H9 (cell line): Measurements from ENCODE around the gene CCDC30. TPM values are rescaled to one million over a fixed set of nuclear protein-coding genes. Genes with fewer than 3 reads are reported as not detected.
"Not testable (repeated sequence)": the region's sequence is repeated elsewhere in the genome, so short reads cannot be mapped to it uniquely, and the experiment has no call there.

ENCODE experiments used
- DNase-seq: peaks from one replicate; pipeline ENCODE4 v3.0.0-alpha.2; 2017
- H2AFZ ChIP-seq: one replicate; pipeline ENCODE4 v1.6.1; 2013; ENCODE audit warnings: mild to moderate bottlenecking, low read length, control low read depth, moderate library complexity
- H2AK5ac ChIP-seq: 2 replicates; pipeline ENCODE4 v1.6.1; 2013; ENCODE audit warnings: low read length, control low read depth, mixed read lengths; ENCODE audit not compliant: insufficient read length
- H2BK120ac ChIP-seq: one replicate; pipeline ENCODE4 v1.6.1; 2013; ENCODE audit warnings: low read depth, mild to moderate bottlenecking, low read length, control low read depth, inconsistent platforms; ENCODE audit not compliant: poor library complexity, severe bottlenecking
- H2BK12ac ChIP-seq: 2 replicates; pipeline ENCODE4 v1.6.1; 2013; ENCODE audit warnings: low read length, control low read depth, mixed read lengths, low read depth; ENCODE audit not compliant: insufficient read length
- H2BK15ac ChIP-seq: 2 replicates; pipeline ENCODE4 v1.6.1; 2013; ENCODE audit warnings: low read depth, low read length, control low read depth
- H2BK20ac ChIP-seq: one replicate; pipeline ENCODE4 v1.6.1; 2013; ENCODE audit warnings: low read depth, mild to moderate bottlenecking, low read length, control low read depth, inconsistent platforms; ENCODE audit not compliant: poor library complexity, severe bottlenecking
- H2BK5ac ChIP-seq: 2 replicates; pipeline ENCODE4 v1.6.1; 2013; ENCODE audit warnings: low read length, control low read depth, mixed read lengths; ENCODE audit not compliant: insufficient read length
- H3K14ac ChIP-seq: 2 replicates; pipeline ENCODE4 v1.6.1; 2013; ENCODE audit warnings: low read length, control low read depth; ENCODE audit not compliant: insufficient read depth
- H3K18ac ChIP-seq: 2 replicates; pipeline ENCODE4 v1.6.1; 2013; ENCODE audit warnings: low read depth, mild to moderate bottlenecking, mixed read lengths, low read length, control low read depth; ENCODE audit not compliant: insufficient read length
- H3K23ac ChIP-seq: 2 replicates; pipeline ENCODE4 v1.6.1; 2013; ENCODE audit warnings: low read length, control low read depth, mixed read lengths, low read depth; ENCODE audit not compliant: insufficient read length
- H3K23me2 ChIP-seq: 2 replicates; pipeline ENCODE4 v1.6.1; 2013; ENCODE audit warnings: low read depth, mild to moderate bottlenecking, mixed read lengths, low read length, control low read depth; ENCODE audit not compliant: insufficient read length, poor library complexity, severe bottlenecking
- H3K27ac ChIP-seq: 2 replicates; pipeline ENCODE4 v1.5.1; 2013; ENCODE audit warnings: low read length, control low read depth, mixed read lengths, low read depth; ENCODE audit not compliant: insufficient read length
- H3K27me3 ChIP-seq: 2 replicates; pipeline ENCODE4 v1.6.1; 2013; ENCODE audit warnings: low read length, control low read depth, inconsistent platforms; ENCODE audit not compliant: insufficient read depth
- H3K4ac ChIP-seq: 2 replicates; pipeline ENCODE4 v1.6.1; 2013; ENCODE audit warnings: low read depth, mild to moderate bottlenecking, control low read depth, inconsistent platforms, low read length, moderate library complexity
- H3K4me1 ChIP-seq: 2 replicates; pipeline ENCODE4 v1.6.1; 2013; ENCODE audit warnings: low read length, control low read depth, inconsistent platforms; ENCODE audit not compliant: insufficient read depth
- H3K4me2 ChIP-seq: 2 replicates; pipeline ENCODE4 v1.6.1; 2013; ENCODE audit warnings: low read length, control low read depth, mixed read lengths; ENCODE audit not compliant: insufficient read length, insufficient read depth
- H3K56ac ChIP-seq: 2 replicates; pipeline ENCODE4 v1.6.1; 2013; ENCODE audit warnings: low read depth, mild to moderate bottlenecking, mixed read lengths, low read length, control low read depth; ENCODE audit not compliant: insufficient read length
- H3K79me1 ChIP-seq: 2 replicates; pipeline ENCODE4 v1.6.1; 2013; ENCODE audit warnings: low read depth, mild to moderate bottlenecking, moderate library complexity, low read length, control low read depth, inconsistent platforms; ENCODE audit not compliant: insufficient read depth, poor library complexity, severe bottlenecking
- H3K79me2 ChIP-seq: 2 replicates; pipeline ENCODE4 v1.6.1; 2013; ENCODE audit warnings: low read length, control low read depth, inconsistent platforms; ENCODE audit not compliant: insufficient read depth
- H3K9ac ChIP-seq: 2 replicates; pipeline ENCODE4 v1.6.1; 2013; ENCODE audit warnings: low read length, control low read depth, mixed read lengths; ENCODE audit not compliant: insufficient read length; ENCODE audit errors: extremely low read depth
- H3K9me3 ChIP-seq: one replicate; pipeline ENCODE4 v1.6.1; 2013; ENCODE audit warnings: low read depth, low read length, inconsistent platforms; ENCODE audit not compliant: control insufficient read depth
- H3T11ph ChIP-seq: one replicate; pipeline ENCODE4 v1.6.1; 2013; ENCODE audit warnings: mild to moderate bottlenecking, low read length, control low read depth, inconsistent platforms
- H4K20me1 ChIP-seq: one replicate; pipeline ENCODE4 v1.6.1; 2013; ENCODE audit not compliant: control insufficient read depth, insufficient read length, insufficient read depth
- H4K5ac ChIP-seq: 2 replicates; pipeline ENCODE4 v1.6.1; 2013; ENCODE audit warnings: low read depth, mild to moderate bottlenecking, mixed read lengths, low read length, control low read depth; ENCODE audit not compliant: insufficient read length
- H4K8ac ChIP-seq: replicated peaks from 2 replicates; pipeline ENCODE4 v1.6.1; 2013; ENCODE audit warnings: low read length, control low read depth, mixed read lengths, low read depth; ENCODE audit not compliant: insufficient read length
- H4K91ac ChIP-seq: 2 replicates; pipeline ENCODE4 v1.6.1; 2013; ENCODE audit warnings: low read depth, mild to moderate bottlenecking, moderate library complexity, mixed read lengths, low read length, control low read depth; ENCODE audit not compliant: insufficient read length
- H3K27ac Mint-ChIP-seq, 3 experiments: 2 replicates in 2 of 3; 3 replicates in 1 of 3; pipeline ENCODE4 v1.8.0; 2020 to 2021; ENCODE audit warnings: mixed read lengths in 3 of 3, mild to moderate bottlenecking in 1 of 3, moderate library complexity in 1 of 3
- H3K27me3 Mint-ChIP-seq: 2 replicates; pipeline ENCODE4 v1.8.0; 2021; ENCODE audit warnings: low read depth, mild to moderate bottlenecking, moderate library complexity, mixed read lengths
- H3K36me3 Mint-ChIP-seq, 3 experiments: 2 replicates in 2 of 3; 3 replicates in 1 of 3; pipeline ENCODE4 v1.8.0; 2020 to 2021; ENCODE audit warnings: low read depth in 3 of 3, mixed read lengths in 3 of 3; ENCODE audit not compliant: insufficient read depth in 1 of 3
- H3K4me1 Mint-ChIP-seq, 2 experiments: 2 replicates each; pipeline ENCODE4 v1.8.0; 2020; ENCODE audit warnings: mixed read lengths in 2 of 2
- H3K4me3 Mint-ChIP-seq, 2 experiments: 2 replicates in 1 of 2; 3 replicates in 1 of 2; pipeline ENCODE4 v1.8.0; 2020 to 2021; ENCODE audit warnings: mild to moderate bottlenecking in 2 of 2, mixed read lengths in 2 of 2, moderate library complexity in 1 of 2
- H3K9me3 Mint-ChIP-seq, 2 experiments: 2 replicates in 1 of 2; 3 replicates in 1 of 2; pipeline ENCODE4 v1.8.0; 2020; ENCODE audit warnings: mild to moderate bottlenecking in 2 of 2, mixed read lengths in 2 of 2, moderate library complexity in 1 of 2
- CTCF ChIP-seq: fragments of 200-600 bp; sonication (generic); conservative IDR thresholded peaks from 3 replicates; pipeline ENCODE4 v1.8.0; 2021; ENCODE audit warnings: antibody characterized with exemption, mild to moderate bottlenecking
- WGBS: extraction: QIAGEN DNeasy Blood & Tissue Kit; methylation state at CpG from one replicate; pipeline ENCODE4 v1.1.7; 2013; ENCODE audit warnings: missing lambda C conversion rate, low lambda C conversion rate, mixed read lengths; ENCODE audit not compliant: insufficient read length; ENCODE audit errors: extremely low coverage; 5-methylcytosine and 5-hydroxymethylcytosine counted together
- total RNA-seq: library from RNA; stranded (reverse); gene quantifications from 2 replicates; pipeline ENCODE4 v1.2.1, GENCODE V29; 2021

CCDC30 gene
- total RNA-seq, 1 experiment from 2014 or later: 1.8 TPM

GRCh38 chr1:42681741-42682483 is 218.8 kb downstream of the CCDC30 start, which contains the start of gene YBX1:
YBX1 (plus strand) TSS chr1:42682418; CDS start chr1:42682566, 148 bp downstream.
- peaks cover 41% of the 10 kb centered on the region for H3K79me2 ChIP-seq
- H3K9me3 Mint-ChIP-seq: no peaks in the 10 kb centered on the region

DNA sequence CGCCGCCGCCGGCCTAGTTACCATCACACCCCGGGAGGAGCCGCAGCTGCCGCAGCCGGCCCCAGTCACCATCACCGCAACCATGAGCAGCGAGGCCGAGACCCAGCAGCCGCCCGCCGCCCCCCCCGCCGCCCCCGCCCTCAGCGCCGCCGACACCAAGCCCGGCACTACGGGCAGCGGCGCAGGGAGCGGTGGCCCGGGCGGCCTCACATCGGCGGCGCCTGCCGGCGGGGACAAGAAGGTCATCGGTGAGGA is 219.3 kb downstream of the CCDC30 start:
- not testable (repeated sequence) for H2BK15ac ChIP-seq, H3K56ac ChIP-seq, H2BK12ac ChIP-seq, H2BK5ac ChIP-seq, H3T11ph ChIP-seq, H3K4ac ChIP-seq, DNase-seq, H4K20me1 ChIP-seq, H3K4me1 ChIP-seq, H2AFZ ChIP-seq, H4K91ac ChIP-seq, H2BK20ac ChIP-seq, H4K5ac ChIP-seq, H2BK120ac ChIP-seq, H3K4me2 ChIP-seq, H3K27ac ChIP-seq, H4K8ac ChIP-seq, H3K9me3 Mint-ChIP-seq, H3K27me3 ChIP-seq, H2AK5ac ChIP-seq, H3K79me1 ChIP-seq, H3K23ac ChIP-seq, H3K27me3 Mint-ChIP-seq, H3K9me3 ChIP-seq, H3K14ac ChIP-seq
- Mint-ChIP-seq H3K4me3 (peak overlapping the region; percentile 93 to 97), H3K27ac (peak overlapping the region; percentile 70 to 98 (median 98); a peak in 6 of 7 replicates), H3K36me3 (peaks cover 29 to 41% (median 37%) of the 10 kb centered on the region in 3 experiments), H3K4me1 (peaks cover 47 to 49% of the 10 kb centered on the region in 2 experiments)
- peaks cover 44% of the 10 kb centered on the region for H3K79me2 ChIP-seq
- H3K9ac ChIP-seq: peak overlapping the region; percentile 60
- peaks cover 15% of the 10 kb centered on the region for H3K23me2 ChIP-seq
- H3K18ac ChIP-seq: peak overlapping the region; percentile 64
- WGBS: no CpG with 5 or more reads among the region's 33 CpGs

More at GRCh38 chr1:42681741-42682483, 218.8 kb downstream of the CCDC30 start, which contains the start of gene YBX1:
- no peak within 1 kb of the TSS for H3K23ac ChIP-seq
- peaks cover 15% of the 10 kb centered on the region for H3K23me2 ChIP-seq
- H3K4me1 ChIP-seq: peaks cover 2% of the 10 kb centered on the region
- Mint-ChIP-seq H3K27me3 (no peaks in the 10 kb centered on the region), H3K27ac (peak within 1 kb of the TSS; percentile 94 to 98 (median 98); a peak in 6 of 7 replicates), H3K4me3 (peak within 1 kb of the TSS; percentile 93 to 97), H3K4me1 (peaks cover 46 to 47% of the 10 kb centered on the region in 2 experiments), H3K36me3 (peaks cover 28 to 37% (median 34%) of the 10 kb centered on the region in 3 experiments)
- no peaks in the 10 kb centered on the region for H3K9me3 ChIP-seq
- no peak within 1 kb of the TSS for H2BK20ac ChIP-seq
- H3K79me1 ChIP-seq: no peaks in the 10 kb centered on the region
- peak within 1 kb of the TSS; percentile 91 for H3K14ac ChIP-seq
- WGBS: no CpG with 5 or more reads among the region's 54 CpGs
- no peak within 1 kb of the TSS for H2AFZ ChIP-seq
- no peak for TF ChIP-seq CTCF
- no peak within 1 kb of the TSS for H2AK5ac ChIP-seq
- H3K27me3 ChIP-seq: no peaks in the 10 kb centered on the region
- peak within 1 kb of the TSS; percentile 99 for H3K4me2 ChIP-seq
- no peak within 1 kb of the TSS for H2BK12ac ChIP-seq
- no peak within 1 kb of the TSS for H4K91ac ChIP-seq
- H3T11ph ChIP-seq: no peak within 1 kb of the TSS
- H3K56ac ChIP-seq: no peak within 1 kb of the TSS
- no peak within 1 kb of the TSS for H3K27ac ChIP-seq
- peak within 1 kb of the TSS; percentile 95 for H3K9ac ChIP-seq
- H3K18ac ChIP-seq: peak within 1 kb of the TSS; percentile 77
- no peak within 1 kb of the TSS for H2BK15ac ChIP-seq
- H2BK5ac ChIP-seq: no peak within 1 kb of the TSS
- no peak within 1 kb of the TSS for H4K8ac ChIP-seq
- no peaks in the 10 kb centered on the region for H4K20me1 ChIP-seq
- no peak within 1 kb of the TSS for H3K4ac ChIP-seq
- peak within 1 kb of the TSS; percentile 74 for H2BK120ac ChIP-seq
- H4K5ac ChIP-seq: no peak within 1 kb of the TSS
- peak; percentile 96 for DNase-seq
